Stimulated activated CD8-positive, alpha-beta memory T cell treated with anti-CD3 and anti-CD28 coated beads, Interleukin-2, amount 100 ng/mL, for 1 hour (primary cell): Measurements from ENCODE around the gene STAB2.

Source experiments
- DNase-seq, 2 donors: peaks; one replicate each; pipeline ENCODE4 v3.0.0-alpha.2; 2020; ENCODE audit warnings: low read depth in 2 of 2

STAB2 gene

DNA sequence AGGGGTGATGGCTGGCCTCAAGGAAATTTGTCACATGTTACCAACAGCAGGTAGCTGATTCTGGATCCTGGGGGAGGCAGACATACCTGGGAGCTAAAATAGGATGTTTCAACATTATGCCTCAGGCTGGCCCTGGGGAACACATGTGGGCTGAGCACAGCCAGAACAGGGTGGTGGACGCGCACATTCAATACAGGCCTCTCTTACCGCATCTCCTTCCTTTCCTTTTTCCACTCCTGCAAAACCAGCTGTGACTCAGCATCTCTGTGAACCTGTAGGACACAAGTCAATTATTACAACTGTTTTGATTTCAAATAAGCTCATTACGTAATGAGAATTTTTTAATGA lies 193.0 kb downstream of the STAB2 start:
- DNase-seq, result no peak

DNA sequence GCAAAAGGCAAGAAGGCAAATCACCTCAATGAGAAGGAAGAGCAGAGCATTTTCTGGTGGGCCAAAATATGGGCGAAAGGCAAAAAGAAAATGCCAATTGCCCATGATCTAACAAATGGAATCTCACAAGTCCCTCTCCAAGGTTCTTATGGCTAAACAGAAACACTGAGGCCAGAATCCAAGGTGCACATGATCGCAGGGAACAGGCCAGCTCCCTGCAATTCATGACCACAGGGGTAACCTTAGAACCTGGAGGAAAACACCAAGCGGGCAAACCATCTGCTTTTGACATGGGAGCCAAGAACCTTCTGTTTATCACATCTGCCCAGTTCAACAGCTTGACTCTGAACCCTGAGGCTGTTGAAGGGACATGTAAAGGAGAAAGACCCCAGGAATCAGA lies 193.9 kb downstream of the STAB2 start:
- DNase-seq, result no peak

DNA sequence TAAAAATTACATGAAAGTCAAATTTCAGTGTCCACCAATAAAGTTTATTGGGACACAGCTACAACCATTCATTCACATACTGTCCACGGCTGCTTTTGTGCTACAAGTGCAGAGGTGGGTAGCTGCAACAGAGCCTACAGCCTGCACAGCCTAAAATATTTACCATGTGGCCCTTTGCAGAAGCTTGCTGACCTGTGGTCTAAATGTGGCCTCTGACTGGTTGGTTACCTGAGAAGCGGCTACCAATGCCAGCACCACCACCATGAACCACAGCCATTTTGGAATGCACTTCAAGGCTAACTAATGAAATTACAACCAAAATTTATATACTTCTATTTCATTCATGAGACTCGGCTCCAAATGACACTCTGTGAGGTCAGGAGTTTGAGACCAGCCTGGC lies 195.3 kb downstream of the STAB2 start:
- DNase-seq, result no peak

DNA sequence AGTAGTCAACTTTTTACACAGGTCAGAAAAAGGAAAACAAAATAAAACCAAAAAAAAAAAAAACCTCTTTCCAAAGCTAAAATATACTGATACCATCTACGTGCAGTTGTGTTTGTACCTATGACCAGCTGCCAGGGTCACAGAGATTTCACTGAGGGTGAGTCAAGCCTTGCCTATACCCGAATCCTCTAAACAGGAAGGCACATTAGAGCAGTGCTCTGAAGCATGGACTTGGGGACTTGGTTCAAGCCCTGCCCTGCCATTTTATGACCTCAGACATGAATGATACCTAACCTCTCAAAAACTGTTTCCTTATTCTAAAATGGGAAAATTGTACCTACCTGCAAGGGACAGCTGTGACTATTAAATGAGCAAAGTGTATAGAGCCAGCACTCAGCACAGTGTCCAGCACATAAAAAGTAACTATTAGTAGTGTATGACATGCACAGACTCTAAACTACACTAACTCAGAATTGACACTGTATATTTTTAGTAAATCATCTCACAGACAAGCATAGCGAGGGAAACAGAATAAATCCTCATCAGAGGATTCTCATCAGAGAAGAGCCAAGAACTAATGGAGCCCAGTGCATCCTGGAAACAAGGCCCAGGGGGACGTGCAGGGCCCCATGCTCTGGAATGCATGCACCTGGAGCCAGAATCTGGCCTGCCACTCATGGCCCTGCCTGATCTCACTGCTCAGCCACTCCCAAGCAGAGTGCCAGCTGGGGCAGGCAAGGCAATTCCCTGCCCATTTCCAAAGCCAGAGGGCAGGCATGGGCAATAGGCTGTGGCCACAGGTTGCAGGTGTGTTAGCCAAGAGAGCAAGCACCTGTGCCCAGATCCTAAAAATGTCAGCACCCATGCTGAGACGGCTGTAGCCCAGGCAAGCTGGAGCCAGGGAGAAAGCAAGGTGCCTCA lies 196.9 kb downstream of the STAB2 start:
- no peak for DNase-seq

DNA sequence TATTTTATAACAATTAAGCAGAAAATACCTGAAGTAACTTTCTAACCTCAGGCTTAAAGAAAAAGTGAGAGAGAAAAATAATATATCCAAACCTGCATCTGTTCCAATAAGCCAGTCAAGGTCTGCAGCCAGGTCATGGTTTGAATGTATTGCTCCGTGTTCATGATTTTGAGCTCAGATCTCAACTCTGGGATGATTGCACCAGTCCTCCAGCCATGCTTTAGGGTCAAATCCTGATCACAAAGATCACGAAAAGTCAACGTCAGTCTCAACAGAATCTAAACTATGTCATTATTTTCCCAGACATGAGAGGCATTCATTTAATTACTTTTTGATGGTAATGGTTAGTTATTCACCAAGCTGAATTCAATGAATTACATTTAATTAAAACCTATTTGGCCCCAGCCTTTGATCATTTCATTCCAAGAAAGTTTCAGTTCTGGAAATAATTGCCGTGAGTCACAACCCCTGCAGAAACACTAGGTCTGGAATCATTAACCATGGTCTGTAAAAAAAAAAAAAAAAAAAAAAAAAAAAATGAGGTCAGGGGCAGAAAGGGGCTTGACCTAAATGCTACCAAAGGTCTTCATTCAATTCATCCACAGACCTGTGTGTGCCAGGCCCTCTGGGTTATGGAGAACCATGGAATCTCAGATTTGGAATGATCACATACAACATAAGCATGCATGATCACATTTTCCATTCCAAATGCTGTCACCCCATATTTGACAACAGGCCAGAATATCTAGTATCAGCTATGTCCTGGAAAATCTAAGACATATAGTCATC lies 198.4 kb downstream of the STAB2 start:
- no peak for DNase-seq

DNA sequence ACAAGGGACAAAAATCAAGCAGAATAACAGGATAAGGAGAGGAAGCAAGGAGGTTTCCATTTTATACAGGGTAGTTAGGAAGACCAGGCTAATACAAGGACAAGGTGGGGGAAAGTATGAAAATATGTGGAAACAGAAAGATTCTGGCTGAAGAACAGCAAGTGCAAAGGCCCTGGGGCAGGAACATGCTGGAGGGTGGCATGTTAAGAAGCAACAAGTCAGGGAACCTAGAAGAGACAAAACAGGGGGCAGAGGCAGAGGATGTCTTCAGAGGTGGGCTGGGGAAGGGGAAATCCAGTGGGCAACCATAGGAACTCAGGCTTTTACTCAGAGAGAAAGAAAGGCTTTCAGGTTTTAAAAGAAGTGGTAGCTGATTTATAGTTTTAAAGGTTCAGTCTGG lies 199.1 kb downstream of the STAB2 start:
- DNase-seq, result no peak

DNA sequence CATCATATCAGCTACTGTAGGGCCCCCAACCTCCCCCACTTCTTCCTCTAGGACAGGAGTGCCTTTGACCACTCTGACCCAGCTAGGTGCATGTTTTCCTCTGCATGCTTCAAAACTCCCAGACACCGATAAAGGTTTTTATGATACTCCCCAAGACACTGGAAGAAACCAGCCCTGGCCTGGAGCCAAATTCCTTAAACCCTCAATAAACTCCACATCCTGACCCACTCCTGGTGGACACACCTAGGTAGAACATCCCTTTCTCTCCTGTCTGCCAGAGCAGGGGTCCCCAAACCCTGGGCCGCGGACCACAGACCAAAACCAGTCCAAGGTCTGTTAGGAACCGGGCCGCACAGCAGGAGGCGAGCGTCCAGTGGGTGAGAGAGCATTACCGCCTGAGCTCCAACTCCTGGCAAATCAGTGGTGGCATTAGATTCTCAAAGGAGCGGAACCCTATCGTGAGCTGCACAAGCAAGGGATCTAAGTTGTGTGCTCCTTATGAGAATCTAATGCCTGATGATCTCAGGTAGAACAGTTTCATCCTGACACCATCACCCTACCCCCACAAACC lies 204.4 kb downstream of the STAB2 start:
- no peak for DNase-seq

DNA sequence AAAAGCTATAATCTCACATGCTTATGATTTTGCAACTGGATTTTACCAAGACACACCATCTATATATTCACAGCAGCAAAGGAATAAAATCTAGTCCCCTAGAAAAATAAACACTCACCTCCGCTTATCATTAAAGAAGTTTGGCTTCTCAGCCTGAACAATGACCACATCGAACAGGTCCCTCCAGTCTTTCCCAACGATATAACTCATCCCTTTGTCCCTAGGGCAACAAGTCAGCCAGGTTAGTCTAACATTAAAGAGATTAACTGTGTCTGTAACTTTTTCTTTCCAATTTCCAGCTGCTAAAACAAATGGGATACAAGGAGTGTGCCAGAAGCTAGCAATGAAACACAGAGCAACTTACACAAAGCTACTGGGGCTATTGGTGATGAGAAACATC lies 206.0 kb downstream of the STAB2 start:
- no peak for DNase-seq

DNA sequence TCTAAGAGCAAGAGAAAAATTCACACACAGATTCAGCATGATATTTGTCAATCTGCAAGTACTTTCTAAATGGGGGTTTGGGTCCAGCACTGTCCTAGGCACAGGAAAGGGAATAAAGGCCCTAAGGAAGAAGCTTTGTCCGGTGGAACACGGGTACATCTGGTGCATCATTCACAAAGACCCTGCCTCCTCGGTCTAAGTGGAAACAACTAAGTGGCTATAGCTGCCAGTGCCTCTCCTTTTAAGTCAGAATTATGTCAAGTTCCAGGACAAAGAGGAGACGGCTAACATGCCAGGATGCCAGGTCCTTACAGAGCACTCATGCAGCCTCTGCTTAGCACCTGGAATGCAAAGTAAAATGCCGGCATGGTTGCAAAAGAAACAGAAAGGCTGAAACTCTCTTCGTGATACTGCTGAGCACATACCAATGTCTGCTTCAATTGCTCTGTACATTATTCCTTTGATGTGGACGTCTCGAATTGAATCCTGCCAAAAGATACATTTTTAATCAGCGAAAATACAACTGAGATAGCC lies 206.5 kb downstream of the STAB2 start:
- no peak for DNase-seq

DNA sequence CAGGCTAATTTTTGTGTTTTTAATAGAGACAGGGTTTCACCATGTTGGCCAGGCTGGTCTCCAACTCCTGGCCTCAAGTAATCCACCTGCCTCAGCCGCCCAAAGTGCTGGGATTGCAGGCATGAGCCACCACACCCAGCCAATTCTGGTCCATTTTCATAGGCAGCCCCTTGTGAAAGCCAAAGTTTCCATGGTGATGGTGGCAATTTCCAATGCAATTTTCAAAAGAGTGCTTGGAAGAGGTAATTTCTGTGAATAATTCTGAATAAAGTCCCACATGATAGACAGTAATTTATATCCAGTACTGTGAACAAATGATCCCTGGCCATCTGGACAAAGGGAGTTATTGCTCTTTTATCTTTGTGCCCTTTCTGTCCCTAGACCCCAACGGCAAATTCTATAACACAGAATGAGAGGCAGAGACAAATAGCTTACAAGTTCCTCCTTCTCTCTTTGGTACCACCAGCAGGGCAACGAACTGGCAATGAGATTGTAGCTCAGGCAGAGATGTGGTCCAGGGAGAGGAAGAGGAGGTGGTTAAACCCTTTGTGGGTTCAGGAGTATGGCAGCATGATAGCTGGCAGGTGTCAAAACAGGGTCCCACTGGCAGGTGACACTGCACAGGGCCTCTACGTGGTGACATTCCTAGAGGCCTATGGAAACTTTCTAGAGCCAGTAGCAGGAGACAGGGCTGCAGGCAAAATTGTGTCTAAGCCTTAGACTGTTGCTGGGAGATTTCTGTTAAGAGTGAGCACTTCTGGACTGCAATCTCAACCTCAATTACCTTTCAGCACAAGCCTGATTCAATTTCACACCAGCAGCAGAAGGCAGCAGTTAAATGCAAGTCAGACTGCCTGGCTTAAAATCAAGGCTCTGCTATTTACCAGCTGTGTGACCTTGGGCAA lies 207.5 kb downstream of the STAB2 start:
- DNase-seq, result no peak

DNA sequence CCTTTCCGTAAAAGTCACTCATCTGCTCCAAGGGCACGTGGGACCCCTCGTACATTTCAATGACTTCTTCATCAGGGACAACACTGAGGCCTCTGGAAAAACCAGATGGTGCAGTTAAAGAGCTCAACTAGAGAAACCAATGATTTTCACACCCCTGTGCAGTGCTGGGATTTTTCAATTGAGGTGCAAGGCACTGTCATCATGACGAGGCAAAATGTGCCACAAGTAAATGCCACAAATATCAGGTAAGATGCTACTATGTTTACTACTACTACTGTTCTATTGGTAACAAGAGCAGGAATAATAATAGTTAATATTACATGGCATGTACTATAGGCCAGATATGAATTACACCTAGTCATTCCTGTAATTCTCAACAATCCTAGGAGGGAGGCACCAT lies 211.5 kb downstream of the STAB2 start:
- no peak for DNase-seq

DNA sequence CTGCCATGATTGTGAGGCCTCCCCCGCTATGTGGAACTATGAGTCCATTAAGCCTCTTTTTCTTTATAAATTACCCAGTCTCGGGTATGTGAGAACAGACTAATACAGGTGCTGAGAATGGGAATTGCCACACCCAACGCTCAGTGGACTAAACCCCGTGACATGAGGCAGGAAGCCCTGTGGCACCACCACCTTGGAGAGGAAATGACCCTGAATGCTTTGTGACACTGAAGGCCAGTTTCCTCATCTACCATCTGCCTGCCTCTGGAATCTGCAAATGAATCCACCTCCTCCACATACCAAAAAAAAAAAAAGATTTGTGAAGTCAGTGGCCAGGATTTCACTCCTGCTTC lies 212.4 kb downstream of the STAB2 start:
- DNase-seq, result no peak

DNA sequence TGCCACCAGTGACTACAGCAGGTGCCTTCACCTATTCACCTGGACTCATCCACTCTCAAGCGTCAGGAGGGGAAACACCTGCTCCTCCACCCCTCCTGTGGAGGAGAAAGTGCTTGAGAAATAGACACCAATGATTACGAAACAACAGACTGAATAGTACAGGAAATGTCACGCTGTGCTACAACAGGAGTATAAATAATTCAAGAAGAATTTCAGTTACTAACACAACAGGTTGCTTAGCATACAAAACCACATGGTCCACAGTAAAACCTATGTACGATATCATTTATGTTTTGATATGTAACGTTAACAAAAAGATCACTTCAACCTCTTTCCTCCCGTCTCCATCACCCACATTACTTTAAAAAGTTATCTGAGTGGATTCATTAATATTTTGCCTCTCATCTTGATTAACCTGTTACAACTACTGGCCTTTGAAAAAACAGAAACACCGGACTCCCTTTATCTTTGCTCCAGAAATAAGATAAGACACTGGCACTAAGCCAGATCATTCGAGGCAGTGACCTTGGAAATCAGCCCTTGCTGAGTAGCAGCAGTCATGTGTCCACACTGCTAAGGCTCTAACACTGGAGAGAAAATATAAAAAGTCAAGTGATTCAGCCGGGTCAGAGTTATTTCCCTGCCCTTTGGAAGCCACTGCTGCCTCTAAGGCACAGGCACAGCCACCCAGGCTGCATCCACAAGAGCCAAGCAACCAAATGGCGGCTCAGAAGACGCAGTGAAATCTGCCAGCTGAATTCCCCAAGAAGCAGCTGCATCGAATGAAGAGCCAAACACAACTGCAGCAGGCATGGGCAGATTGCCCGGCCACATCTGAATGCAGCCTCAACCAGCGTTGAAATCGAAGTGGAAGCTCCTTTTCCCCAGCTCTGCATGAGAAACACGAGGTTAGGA lies 213.0 kb downstream of the STAB2 start:
- DNase-seq, result no peak

DNA sequence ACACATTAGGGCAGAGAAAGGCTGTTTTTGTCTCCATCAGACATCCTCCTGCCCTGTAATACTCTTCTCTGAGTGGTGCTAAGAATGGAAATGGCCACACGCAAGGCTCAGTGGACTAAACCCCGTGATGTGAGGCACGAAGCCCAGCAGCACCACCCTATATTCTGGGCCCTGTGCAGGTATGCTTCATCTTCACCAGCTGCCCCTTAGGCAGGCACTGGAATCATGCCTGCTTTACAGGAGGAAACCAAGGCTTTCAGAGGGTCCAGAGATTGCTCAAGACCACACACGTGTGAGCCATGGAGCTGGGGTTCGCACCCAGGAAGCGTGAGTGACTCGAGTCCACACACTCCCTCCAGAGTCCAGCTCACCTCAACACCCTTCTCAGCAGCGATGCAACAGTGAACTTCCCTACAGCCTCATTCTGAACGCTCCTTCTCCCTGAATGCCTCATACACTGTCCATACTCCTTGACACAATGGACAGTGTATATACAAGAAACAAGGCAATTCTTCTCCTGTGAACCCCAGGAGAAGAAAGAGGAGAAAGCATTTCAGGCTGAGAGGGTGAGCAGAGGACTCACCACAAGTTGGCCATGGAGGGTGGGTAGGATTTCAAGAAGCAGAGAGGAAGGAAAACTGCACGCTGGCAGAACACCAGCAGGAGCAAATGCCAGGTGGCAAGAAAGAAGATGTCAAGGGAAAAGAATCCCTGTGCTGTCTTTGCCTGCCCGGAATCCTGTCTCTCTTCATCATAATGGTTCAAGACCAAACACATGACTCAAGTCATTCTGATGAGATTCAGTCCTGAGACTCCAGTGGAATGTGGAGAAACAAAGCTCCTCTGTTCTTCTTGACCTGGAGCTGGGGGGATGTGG lies 214.9 kb downstream of the STAB2 start:
- DNase-seq, result no peak

DNA sequence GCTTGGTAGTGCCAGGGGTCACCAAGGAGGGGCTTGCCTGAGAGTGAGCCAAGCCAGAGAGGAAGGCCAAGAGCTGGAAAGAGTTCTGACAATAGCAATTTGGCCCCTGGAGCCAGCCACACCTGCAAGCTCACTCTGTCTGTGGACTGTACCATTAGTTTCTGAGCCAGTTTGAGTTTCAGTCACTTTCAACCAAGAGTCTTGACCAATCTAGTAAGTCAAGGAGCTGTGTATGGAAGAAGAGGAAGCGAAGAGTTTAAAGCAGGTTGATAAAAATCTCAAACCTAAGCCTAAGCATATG lies 215.5 kb downstream of the STAB2 start:
- DNase-seq, result no peak

DNA sequence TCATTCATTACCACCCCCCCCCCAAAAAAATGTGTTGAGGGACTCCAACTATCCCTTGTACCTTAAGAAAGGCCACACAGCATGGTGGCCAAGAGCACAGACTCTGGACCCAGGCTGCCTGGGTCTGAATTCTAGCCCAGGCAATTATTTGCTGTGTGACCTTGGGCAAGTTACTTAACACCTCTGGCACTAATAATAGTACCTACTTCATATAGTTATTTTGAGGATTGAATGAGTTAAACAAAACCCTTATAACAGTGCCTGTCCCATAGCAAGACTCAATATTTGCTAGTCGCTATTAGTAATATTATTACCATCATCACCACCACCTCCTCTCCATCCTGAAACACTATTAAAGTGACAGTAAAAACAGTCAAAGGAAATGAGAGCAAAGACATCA lies 216.8 kb downstream of the STAB2 start:
- no peak for DNase-seq

DNA sequence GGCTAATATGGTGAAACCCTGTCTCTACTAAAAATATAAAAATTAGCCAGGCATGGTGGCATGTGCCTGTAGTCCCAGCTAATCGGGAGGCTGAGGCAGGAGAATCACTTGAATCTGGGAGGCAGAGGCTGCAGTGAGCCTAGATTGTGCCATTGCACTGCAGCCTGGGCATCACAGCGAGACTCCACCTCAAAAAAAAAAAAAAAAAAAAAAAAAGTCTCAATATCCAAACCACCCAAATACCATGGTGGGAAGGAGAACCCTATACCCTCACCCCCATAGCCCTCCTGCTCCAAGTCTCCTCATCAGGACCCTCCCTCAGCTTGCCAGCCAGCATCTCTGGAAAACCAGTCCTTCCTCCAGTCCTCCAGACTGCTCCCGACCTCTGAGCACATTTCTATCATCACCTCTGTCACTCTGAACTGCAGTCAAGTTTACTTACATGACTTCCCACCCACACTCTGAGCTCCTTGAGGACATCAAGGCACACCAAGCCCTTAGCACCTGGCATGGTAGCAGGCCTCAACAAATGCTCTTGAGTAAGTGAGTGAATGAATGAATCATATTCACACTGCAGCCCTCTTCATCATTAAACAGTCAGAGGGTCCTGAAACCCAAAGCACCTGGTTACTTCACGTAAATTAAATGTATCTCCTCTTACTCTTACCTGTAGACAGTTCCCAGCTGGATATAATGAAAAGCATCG lies 218.7 kb downstream of the STAB2 start:
- DNase-seq, result no peak

DNA sequence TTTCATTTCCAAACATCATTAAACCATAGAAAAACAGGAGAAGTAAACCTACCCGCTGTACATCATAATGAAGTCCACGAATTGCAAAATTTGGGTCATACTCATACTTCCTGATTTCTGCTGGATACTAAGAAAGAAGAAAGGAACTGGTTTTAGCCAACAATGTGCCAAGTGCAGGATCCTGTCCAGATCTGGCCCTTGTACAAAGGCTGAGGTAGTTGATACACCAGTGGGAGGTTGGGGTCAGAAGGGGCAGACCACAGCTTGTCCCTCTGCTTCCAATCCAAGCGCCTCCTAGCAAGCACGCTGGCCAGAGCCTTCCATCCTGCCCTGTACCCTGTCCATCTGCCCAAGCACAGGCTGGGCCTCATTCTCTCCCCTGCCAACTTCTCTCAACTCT lies 219.7 kb downstream of the STAB2 start:
- no peak for DNase-seq

DNA sequence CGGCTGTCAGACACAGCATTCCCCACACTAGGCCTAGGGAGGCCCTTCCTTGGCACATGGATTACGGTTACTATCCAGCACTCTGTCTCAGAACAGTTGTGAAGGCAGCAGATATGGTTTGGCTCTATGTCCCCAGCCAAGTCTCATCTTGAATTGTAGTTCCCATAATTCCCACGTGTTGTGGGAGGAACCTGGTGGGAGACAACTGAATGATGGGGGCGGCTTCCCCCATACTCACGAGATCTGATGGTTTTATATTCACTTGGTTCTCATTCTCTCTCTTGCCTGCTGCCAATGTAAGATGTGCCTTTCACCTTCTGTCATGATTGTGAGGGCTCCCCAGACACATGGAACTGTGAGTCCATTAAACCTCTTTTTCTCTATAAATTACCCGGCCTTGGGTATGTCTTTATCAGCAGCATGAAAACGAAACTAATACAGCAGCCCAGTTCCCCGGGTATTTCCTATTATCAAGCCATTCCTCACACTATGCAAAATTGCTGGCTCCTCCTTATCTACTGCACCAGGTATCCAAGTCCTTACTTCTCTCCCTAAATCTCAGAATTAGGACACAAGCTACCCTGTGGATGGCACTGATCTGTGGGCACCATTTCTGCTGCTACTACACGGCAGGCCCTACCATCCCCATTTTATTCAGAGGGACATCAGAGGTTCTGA lies 220.6 kb downstream of the STAB2 start:
- DNase-seq, result no peak
